NT2/D1 (cell line): ENCODE measurements around the gene LTBP4.
A peak's percentile ranks its signal among the peaks of the same experiment; 100 is the strongest.
"Not testable (repeated sequence)": the region's sequence is repeated elsewhere in the genome, so short reads cannot be mapped to it uniquely, and the experiment has no call there.

ENCODE experiments used
- DNase-seq: peaks from one replicate; pipeline ENCODE4 v3.0.0-alpha.2; 2011; ENCODE audit warnings: low read depth, low spot score
- H3K27me3 ChIP-seq: 2 replicates; pipeline ENCODE4 v1.6.0; 2011; ENCODE audit warnings: mild to moderate bottlenecking; ENCODE audit not compliant: insufficient read length, insufficient read depth
- H3K36me3 ChIP-seq: 2 replicates; pipeline ENCODE4 v1.6.1; 2011; ENCODE audit warnings: mild to moderate bottlenecking, low read length, mixed read lengths; ENCODE audit not compliant: insufficient read depth, insufficient read length
- H3K4me1 ChIP-seq: 2 replicates; pipeline ENCODE4 v1.5.1; 2011; ENCODE audit not compliant: insufficient read depth, insufficient read length
- H3K4me3 ChIP-seq: 2 replicates; pipeline ENCODE4 v1.5.1; 2011; ENCODE audit warnings: low read depth; ENCODE audit not compliant: insufficient read length
- H3K9ac ChIP-seq: 2 replicates; pipeline ENCODE4 v1.6.0; 2011; ENCODE audit warnings: low read depth; ENCODE audit not compliant: insufficient read length
- H3K9me3 ChIP-seq: 2 replicates; pipeline ENCODE4 v1.5.1; 2011; ENCODE audit warnings: mild to moderate bottlenecking, low read length; ENCODE audit not compliant: insufficient read depth
- SUZ12 ChIP-seq: IDR thresholded peaks from 2 replicates; pipeline ENCODE4 v1.6.1; 2011; ENCODE audit not compliant: insufficient read length, insufficient read depth; ENCODE audit errors: extremely low read depth
- YY1 ChIP-seq: IDR thresholded peaks from 2 replicates; pipeline ENCODE4 v1.6.1; 2011; ENCODE audit not compliant: insufficient read length, insufficient read depth
- ZNF274 ChIP-seq: IDR thresholded peaks from 2 replicates; pipeline ENCODE4 v1.6.1; 2011; ENCODE audit warnings: mild to moderate bottlenecking, low read depth, low read length

Gene LTBP4

DNA sequence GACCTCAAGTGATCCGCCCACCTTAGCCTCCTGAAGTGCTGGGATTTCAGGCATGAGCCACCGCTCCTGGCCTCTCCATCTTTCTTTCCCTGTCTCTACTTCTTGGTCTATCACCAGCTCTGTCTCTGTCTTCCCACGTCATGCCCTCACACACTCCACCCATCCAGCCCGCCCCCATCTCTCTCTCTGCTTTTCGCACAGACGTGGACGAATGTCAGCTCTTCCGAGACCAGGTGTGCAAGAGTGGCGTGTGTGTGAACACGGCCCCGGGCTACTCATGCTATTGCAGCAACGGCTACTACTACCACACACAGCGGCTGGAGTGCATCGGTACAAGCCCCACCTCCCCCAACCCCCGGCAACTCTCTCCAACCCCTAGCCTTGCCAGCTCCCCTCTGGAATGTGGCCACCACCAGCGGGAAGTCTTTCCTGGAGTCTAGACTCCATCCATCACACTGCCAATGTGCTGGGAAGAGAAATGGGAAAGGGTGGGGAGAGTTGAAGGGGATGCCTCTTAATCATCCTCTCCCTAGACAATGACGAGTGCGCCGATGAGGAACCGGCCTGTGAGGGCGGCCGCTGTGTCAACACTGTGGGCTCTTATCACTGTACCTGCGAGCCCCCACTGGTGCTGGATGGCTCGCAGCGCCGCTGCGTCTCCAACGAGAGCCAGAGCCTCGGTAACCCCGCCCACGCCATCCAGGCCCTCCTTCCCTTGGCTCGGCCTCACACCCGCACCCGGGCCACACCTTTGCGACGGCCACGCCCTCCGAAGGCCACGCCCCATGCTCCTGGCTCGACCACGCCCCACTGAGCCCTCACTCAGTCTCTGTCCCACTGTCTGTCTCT lies 22.5 kb downstream of the LTBP4 start:
- DNase-seq = peak; percentile 80
- no peak for TF ChIP-seq SUZ12
- TF ChIP-seq YY1 = no peak
- TF ChIP-seq ZNF274 = no peak
- no peak overlapping the region for H3K4me3 ChIP-seq

DNA sequence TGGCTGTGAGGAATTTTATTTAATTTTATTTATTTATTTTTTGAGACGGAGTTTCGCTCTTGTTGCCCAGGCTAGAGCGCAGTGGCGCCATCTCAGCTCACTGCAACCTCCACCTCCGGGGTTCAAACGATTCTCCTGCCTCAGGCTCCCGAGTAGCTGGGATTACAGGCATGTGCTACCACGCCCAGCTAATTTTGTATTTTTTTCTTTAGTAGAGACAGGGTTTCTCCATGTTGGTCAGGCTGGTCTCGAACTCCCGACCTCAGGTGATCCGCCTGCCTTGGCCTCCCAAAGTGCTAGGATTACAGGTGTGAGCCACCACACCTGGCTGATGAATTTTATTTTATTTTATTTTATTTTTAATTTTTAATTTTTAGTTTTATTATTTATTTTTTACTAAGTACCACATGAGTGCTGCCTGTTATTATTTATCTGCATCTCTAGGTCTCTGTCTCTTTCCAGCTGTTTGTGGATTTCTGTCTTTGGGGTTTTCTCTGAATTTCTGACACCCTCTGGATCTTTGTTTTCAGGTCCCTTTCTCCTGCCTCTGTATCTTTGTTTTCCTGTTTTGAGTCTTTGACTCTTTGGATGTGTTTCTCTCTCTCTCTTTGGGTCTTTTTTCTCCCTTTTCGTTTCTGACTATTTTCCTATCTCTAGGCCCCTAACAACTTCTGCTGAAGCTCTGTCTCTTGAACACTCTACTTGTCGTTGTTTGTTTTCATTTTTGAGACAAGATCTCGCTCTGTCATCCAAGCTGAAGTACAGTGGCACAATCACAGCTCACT lies 23.4 kb downstream of the LTBP4 start:
- H3K4me1 ChIP-seq, DNase-seq: not testable (repeated sequence)
- peaks cover 50% of the 10 kb centered on the region for H3K36me3 ChIP-seq

More for the DNA sequence above, 22.5 kb downstream of the LTBP4 start:
- no peak overlapping the region for H3K9ac ChIP-seq
- no peaks in the 10 kb centered on the region for H3K9me3 ChIP-seq
- peaks cover 9% of the 10 kb centered on the region for H3K4me1 ChIP-seq
- peaks cover 52% of the 10 kb centered on the region for H3K36me3 ChIP-seq
- no peaks in the 10 kb centered on the region for H3K27me3 ChIP-seq

DNA sequence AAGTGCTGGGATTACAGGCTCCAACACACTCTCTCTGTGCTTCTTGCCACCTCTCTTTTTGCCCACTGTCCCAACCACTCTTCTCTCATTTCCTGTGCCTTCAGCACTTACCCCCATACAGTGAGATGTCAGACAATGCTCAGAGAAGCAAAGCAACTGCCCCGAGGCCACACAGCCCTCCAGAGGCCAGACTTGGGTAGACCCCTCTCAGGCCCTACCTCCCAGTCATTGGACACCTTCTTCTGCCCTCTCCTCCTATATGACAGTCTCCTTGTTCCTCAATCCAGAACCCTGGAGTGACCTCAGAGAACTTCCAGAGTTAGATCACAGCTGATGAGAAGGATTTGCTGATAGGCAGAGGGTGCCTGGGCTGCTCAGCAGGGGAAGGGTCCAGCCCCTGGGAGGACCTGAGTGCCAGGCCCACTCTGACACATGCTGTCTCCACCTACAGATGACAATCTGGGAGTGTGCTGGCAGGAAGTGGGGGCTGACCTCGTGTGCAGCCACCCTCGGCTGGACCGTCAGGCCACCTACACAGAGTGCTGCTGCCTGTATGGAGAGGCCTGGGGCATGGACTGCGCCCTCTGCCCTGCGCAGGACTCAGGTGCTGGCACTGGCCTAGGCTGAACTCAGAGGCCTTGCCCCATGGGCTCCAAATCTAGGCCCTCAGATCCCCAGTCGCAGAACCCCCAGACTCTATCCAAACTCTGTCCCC lies 24.4 kb downstream of the LTBP4 start:
- DNase-seq = no peak
- H3K9ac ChIP-seq = no peak overlapping the region
- H3K4me3 ChIP-seq = no peak overlapping the region

More for the DNA sequence above, 23.4 kb downstream of the LTBP4 start:
- H3K27me3 ChIP-seq, H3K9ac ChIP-seq, H3K9me3 ChIP-seq, H3K4me3 ChIP-seq: not testable (repeated sequence)

DNA sequence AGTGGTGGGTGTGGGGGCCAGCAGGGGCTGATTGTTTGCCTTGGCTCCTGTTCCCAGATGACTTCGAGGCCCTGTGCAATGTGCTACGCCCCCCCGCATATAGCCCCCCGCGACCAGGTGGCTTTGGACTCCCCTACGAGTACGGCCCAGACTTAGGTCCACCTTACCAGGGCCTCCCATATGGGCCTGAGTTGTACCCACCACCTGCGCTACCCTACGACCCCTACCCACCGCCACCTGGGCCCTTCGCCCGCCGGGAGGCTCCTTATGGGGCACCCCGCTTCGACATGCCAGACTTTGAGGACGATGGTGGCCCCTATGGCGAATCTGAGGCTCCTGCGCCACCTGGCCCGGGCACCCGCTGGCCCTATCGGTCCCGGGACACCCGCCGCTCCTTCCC lies 25.7 kb downstream of the LTBP4 start:
- Histone ChIP-seq H3K9ac (no peak overlapping the region), H3K4me1 (peaks cover 9% of the 10 kb centered on the region), H3K4me3 (no peak overlapping the region), H3K27me3 (no peaks in the 10 kb centered on the region), H3K36me3 (peaks cover 41% of the 10 kb centered on the region), H3K9me3 (no peaks in the 10 kb centered on the region)
- TF ChIP-seq ZNF274 (no peak), SUZ12 (no peak), YY1 (no peak)
- no peak for DNase-seq

More for the DNA sequence above, 24.4 kb downstream of the LTBP4 start:
- H3K27me3 ChIP-seq = no peaks in the 10 kb centered on the region
- no peak for TF ChIP-seq YY1
- TF ChIP-seq SUZ12 = no peak
- TF ChIP-seq ZNF274 = no peak
- peaks cover 9% of the 10 kb centered on the region for H3K4me1 ChIP-seq
- H3K9me3 ChIP-seq = no peaks in the 10 kb centered on the region
- H3K36me3 ChIP-seq = peaks cover 49% of the 10 kb centered on the region

DNA sequence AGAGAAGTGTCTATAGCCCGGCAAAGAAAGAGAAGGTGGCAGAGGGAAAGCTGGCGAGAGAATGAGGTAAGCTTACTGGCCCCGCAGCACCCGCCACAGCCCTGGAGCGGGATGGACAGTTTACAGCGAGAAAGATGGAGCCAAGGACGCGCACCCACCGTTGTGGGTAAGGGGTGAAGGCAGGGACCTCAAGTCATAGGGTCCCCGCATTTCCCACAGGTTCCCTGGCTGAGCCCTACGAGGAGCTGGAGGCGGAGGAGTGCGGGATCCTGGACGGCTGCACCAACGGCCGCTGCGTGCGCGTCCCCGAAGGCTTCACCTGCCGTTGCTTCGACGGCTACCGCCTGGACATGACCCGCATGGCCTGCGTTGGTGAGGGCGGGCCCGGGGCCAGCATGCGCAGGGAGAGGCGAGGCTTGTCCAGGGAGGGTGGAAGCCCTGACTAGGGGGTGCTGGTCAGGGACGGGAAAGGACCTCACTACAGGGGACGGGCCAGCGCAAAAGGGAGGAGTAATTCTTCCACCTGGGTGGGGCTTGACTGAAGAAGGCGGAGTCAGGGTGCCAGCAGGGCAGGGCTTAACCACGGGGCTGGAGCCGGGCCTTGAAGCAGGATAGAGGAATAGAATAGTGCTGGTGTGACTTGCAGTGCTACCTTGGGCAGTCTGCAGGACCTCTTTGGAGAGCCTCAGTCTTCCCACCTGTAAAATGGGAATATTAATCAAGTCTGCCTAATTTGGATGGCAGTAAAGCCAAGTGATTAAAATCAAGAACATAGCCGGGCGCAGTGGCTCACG lies 26.5 kb downstream of the LTBP4 start:
- no peaks in the 10 kb centered on the region for H3K9me3 ChIP-seq
- H3K4me1 ChIP-seq = peaks cover 9% of the 10 kb centered on the region
- DNase-seq = no peak
- no peak for TF ChIP-seq ZNF274
- no peak for TF ChIP-seq SUZ12
- no peak for TF ChIP-seq YY1
- H3K36me3 ChIP-seq = peaks cover 33% of the 10 kb centered on the region
- no peaks in the 10 kb centered on the region for H3K27me3 ChIP-seq
- no peak overlapping the region for H3K9ac ChIP-seq
- no peak overlapping the region for H3K4me3 ChIP-seq

DNA sequence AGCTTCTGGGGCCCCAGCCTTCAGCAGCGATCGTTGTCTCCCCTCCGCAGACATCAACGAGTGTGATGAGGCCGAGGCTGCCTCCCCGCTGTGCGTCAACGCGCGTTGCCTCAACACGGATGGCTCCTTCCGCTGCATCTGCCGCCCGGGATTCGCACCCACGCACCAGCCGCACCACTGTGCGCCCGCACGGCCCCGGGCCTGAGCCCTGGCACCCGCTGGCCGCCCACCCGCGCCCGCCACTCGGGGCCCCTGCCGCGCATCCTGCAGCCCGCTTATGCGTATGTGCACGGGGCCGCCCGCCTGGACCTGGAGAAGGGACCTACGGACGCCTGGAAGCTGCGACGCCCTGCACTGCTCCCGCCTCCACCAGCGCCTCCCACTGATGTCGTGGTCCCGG lies 28.2 kb downstream of the LTBP4 start:
- Histone ChIP-seq H3K27me3 (peaks cover 6% of the 10 kb centered on the region), H3K9me3 (no peaks in the 10 kb centered on the region), H3K4me1 (peaks cover 2% of the 10 kb centered on the region), H3K4me3 (no peak overlapping the region), H3K36me3 (peaks cover 32% of the 10 kb centered on the region), H3K9ac (no peak overlapping the region)
- TF ChIP-seq YY1 = no peak
- TF ChIP-seq SUZ12 = no peak
- no peak for TF ChIP-seq ZNF274
- DNase-seq = no peak
